ENCODE data around the gene SUCLA2. TPM values are rescaled to one million over a fixed set of nuclear protein-coding genes. Genes with fewer than 3 reads are reported as not detected.

SUCLA2 gene
- total and polyA plus RNA-seq, 5 donors from 2014 or later, result 14.0 to 25.8 (median 17.4) TPM

- Histone ChIP-seq H3K27ac (ENCODE audit: insufficient read depth, low read length, poor library complexity, severe bottlenecking) (no peak overlapping the region), H3K27me3 (ENCODE audit: control insufficient read depth, insufficient read depth, low read length) (no peaks in the 10 kb centered on the region), H3K4me3 (ENCODE audit: low read depth, low read length) (no peak overlapping the region), H3K9me3 (ENCODE audit: control insufficient read depth in 2 of 2, low read length in 2 of 2) (no peaks in the 10 kb centered on the region), H3K4me1 (ENCODE audit: control insufficient read depth, insufficient read depth, low read length, poor library complexity, severe bottlenecking) (no peaks in the 10 kb centered on the region), H3K36me3 (ENCODE audit: control insufficient read depth, insufficient read depth, low read length) (peaks cover 37% of the 10 kb centered on the region)
- Mint-ChIP-seq H3K4me3 (no peak overlapping the region), H3K27ac (no peak overlapping the region), H3K4me1 (peaks cover 17 to 31% (median 23%) of the 10 kb centered on the region in 4 donors), H3K9me3 (peaks cover 0 to 4% (median 0%) of the 10 kb centered on the region in 7 donors), H3K36me3 (peaks cover 51% of the 10 kb centered on the region), H3K27me3 (no peaks in the 10 kb centered on the region)
- ATAC-seq (ENCODE audit: low read depth in 2 of 2), result no peak
- DNase-seq, result no peak
Observed at GRCh38 chr13:47991859-47992258, 9.2 kb downstream of the SUCLA2 start.

DNA sequence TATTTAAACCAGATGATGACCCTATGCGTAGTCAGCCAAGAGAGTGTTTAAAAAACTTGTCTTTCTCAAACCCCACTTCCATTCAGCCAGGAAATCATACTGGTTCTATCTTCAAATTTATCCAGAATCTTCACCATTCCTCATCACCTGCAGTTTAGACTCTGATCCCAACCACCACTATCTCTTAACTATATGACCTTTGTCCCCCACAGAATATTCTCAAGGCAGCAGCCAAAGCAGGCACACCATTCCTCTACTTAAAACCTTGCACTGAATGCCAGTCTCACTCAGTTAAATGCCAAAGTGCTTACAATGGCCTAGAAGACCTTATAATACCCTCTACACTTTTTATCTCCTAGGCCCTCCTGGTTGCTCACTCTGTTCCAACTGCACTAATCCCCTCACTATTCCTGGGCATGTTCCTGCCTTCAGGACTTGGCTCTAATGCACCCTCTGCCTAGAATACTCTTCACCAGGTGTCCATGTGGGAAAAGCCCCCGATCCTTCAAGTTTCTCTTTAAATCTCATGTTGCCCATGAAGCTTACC is 10.1 kb downstream of the SUCLA2 start:
- ATAC-seq (ENCODE audit: low read depth in 2 of 2), result no peak
- H3K4me1 ChIP-seq (ENCODE audit: control insufficient read depth, insufficient read depth, low read length, poor library complexity, severe bottlenecking), result no peaks in the 10 kb centered on the region
- H3K27ac ChIP-seq (ENCODE audit: insufficient read depth, low read length, poor library complexity, severe bottlenecking), result no peak overlapping the region
- no peak overlapping the region for H3K4me3 Mint-ChIP-seq
- H3K36me3 ChIP-seq (ENCODE audit: control insufficient read depth, insufficient read depth, low read length), result peaks cover 35% of the 10 kb centered on the region
- no peak overlapping the region for H3K4me3 ChIP-seq (ENCODE audit: low read depth, low read length)
- H3K27me3 ChIP-seq (ENCODE audit: control insufficient read depth, insufficient read depth, low read length), result no peaks in the 10 kb centered on the region
- H3K36me3 Mint-ChIP-seq, result peaks cover 55% of the 10 kb centered on the region
- H3K27me3 Mint-ChIP-seq, result no peaks in the 10 kb centered on the region
- peaks cover 17 to 31% (median 23%) of the 10 kb centered on the region in 4 donors for H3K4me1 Mint-ChIP-seq
- no peak for DNase-seq
- peak overlapping the region in 1 of 3 donors; percentile 38 for H3K27ac Mint-ChIP-seq
- no peaks in the 10 kb centered on the region for H3K9me3 ChIP-seq (ENCODE audit: control insufficient read depth in 2 of 2, low read length in 2 of 2)
- H3K9me3 Mint-ChIP-seq, result peaks cover 0 to 4% (median 0%) of the 10 kb centered on the region in 7 donors

GRCh38 chr13:47990427-47990826 is 10.6 kb downstream of the SUCLA2 start:
- Mint-ChIP-seq H3K27me3 (no peaks in the 10 kb centered on the region), H3K9me3 (peaks cover 0 to 4% (median 0%) of the 10 kb centered on the region in 7 donors), H3K27ac (no peak overlapping the region), H3K36me3 (peaks cover 60% of the 10 kb centered on the region), H3K4me1 (peaks cover 17 to 31% (median 23%) of the 10 kb centered on the region in 4 donors), H3K4me3 (no peak overlapping the region)
- Histone ChIP-seq H3K4me3 (ENCODE audit: low read depth, low read length) (no peak overlapping the region), H3K36me3 (ENCODE audit: control insufficient read depth, insufficient read depth, low read length) (peaks cover 36% of the 10 kb centered on the region), H3K27ac (ENCODE audit: insufficient read depth, low read length, poor library complexity, severe bottlenecking) (no peak overlapping the region), H3K9me3 (ENCODE audit: control insufficient read depth in 2 of 2, low read length in 2 of 2) (no peaks in the 10 kb centered on the region), H3K27me3 (ENCODE audit: control insufficient read depth, insufficient read depth, low read length) (no peaks in the 10 kb centered on the region), H3K4me1 (ENCODE audit: control insufficient read depth, insufficient read depth, low read length, poor library complexity, severe bottlenecking) (no peaks in the 10 kb centered on the region)
- DNase-seq (no peak), ATAC-seq (ENCODE audit: low read depth in 2 of 2) (no peak)

DNA sequence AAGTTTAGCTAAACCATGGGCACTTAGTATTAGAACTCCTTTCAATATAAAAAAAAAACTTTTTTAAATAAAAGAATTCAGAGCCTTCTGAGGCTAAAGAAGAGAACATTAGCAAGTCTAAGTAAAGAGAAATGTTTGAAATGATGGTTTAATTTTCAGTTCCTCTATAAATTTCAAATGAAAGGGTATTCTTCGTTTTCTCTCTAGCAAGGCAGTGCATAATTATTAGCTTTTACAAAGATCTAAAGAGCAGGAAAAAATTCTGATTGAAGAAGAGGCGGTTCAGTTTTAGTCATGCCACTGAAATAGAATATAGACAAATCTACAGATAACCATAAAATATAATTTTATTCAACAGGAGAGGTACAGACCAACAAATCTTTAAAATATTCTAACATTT is 18.0 kb downstream of the SUCLA2 start:
- Histone ChIP-seq H3K36me3 (ENCODE audit: control insufficient read depth, insufficient read depth, low read length) (peaks cover 13% of the 10 kb centered on the region), H3K4me3 (ENCODE audit: low read depth, low read length) (no peak overlapping the region), H3K4me1 (ENCODE audit: control insufficient read depth, insufficient read depth, low read length, poor library complexity, severe bottlenecking) (no peaks in the 10 kb centered on the region), H3K9me3 (ENCODE audit: control insufficient read depth in 2 of 2, low read length in 2 of 2) (no peaks in the 10 kb centered on the region), H3K27ac (ENCODE audit: insufficient read depth, low read length, poor library complexity, severe bottlenecking) (no peak overlapping the region), H3K27me3 (ENCODE audit: control insufficient read depth, insufficient read depth, low read length) (no peaks in the 10 kb centered on the region)
- Mint-ChIP-seq H3K4me1 (peaks cover 0 to 6% (median 2%) of the 10 kb centered on the region in 4 donors), H3K9me3 (peaks cover 0 to 8% (median 2%) of the 10 kb centered on the region in 7 donors), H3K27me3 (no peaks in the 10 kb centered on the region), H3K27ac (no peak overlapping the region), H3K4me3 (no peak overlapping the region), H3K36me3 (peaks cover 52% of the 10 kb centered on the region)
- DNase-seq (no peak), ATAC-seq (ENCODE audit: low read depth in 2 of 2) (no peak)

GRCh38 chr13:47976325-47976724 is 24.7 kb downstream of the SUCLA2 start:
- Mint-ChIP-seq H3K27ac (no peak overlapping the region), H3K36me3 (peaks cover 60% of the 10 kb centered on the region), H3K4me1 (peaks cover 0 to 6% (median 6%) of the 10 kb centered on the region in 4 donors), H3K4me3 (no peak overlapping the region), H3K27me3 (no peaks in the 10 kb centered on the region), H3K9me3 (peaks cover 0 to 17% (median 5%) of the 10 kb centered on the region in 7 donors)
- Histone ChIP-seq H3K36me3 (ENCODE audit: control insufficient read depth, insufficient read depth, low read length) (peaks cover 11% of the 10 kb centered on the region), H3K9me3 (ENCODE audit: control insufficient read depth in 2 of 2, low read length in 2 of 2) (no peaks in the 10 kb centered on the region), H3K27me3 (ENCODE audit: control insufficient read depth, insufficient read depth, low read length) (no peaks in the 10 kb centered on the region), H3K4me1 (ENCODE audit: control insufficient read depth, insufficient read depth, low read length, poor library complexity, severe bottlenecking) (no peaks in the 10 kb centered on the region), H3K4me3 (ENCODE audit: low read depth, low read length) (no peak overlapping the region), H3K27ac (ENCODE audit: insufficient read depth, low read length, poor library complexity, severe bottlenecking) (no peak overlapping the region)
- DNase-seq, result no peak
- ATAC-seq (ENCODE audit: low read depth in 2 of 2), result no peak

DNA sequence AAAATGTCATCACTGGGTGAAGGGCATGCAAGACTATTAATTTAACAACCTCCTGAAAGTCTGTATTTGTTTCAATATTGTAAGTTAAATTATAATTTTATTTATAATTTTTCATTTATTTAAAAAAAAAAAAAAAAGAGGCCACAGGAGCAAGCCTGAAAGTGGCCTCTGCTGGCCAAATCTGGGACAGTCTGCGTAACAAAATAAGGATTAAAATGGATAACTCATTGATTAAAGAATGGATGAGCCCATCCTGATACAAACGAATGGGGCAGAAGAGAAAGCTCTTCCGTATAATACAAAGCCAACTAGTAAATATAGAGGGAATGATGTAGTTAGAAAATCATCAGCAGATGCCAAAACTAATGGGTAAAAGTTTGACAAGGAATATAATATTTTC is 36.2 kb downstream of the SUCLA2 start:
- Histone ChIP-seq H3K4me3 (ENCODE audit: low read depth, low read length) (no peak overlapping the region), H3K27ac (ENCODE audit: insufficient read depth, low read length, poor library complexity, severe bottlenecking) (no peak overlapping the region), H3K27me3 (ENCODE audit: control insufficient read depth, insufficient read depth, low read length) (no peaks in the 10 kb centered on the region), H3K4me1 (ENCODE audit: control insufficient read depth, insufficient read depth, low read length, poor library complexity, severe bottlenecking) (no peaks in the 10 kb centered on the region), H3K36me3 (ENCODE audit: control insufficient read depth, insufficient read depth, low read length) (peaks cover 58% of the 10 kb centered on the region), H3K9me3 (ENCODE audit: control insufficient read depth in 2 of 2, low read length in 2 of 2) (peaks cover 0 to 2% of the 10 kb centered on the region in 2 experiments)
- ATAC-seq (ENCODE audit: low read depth in 2 of 2) (no peak), DNase-seq (no peak)
- H3K27me3 Mint-ChIP-seq, result no peaks in the 10 kb centered on the region
- H3K4me3 Mint-ChIP-seq, result no peak overlapping the region
- no peak overlapping the region for H3K27ac Mint-ChIP-seq
- H3K4me1 Mint-ChIP-seq, result peaks cover 0 to 10% (median 1%) of the 10 kb centered on the region in 4 donors
- H3K36me3 Mint-ChIP-seq, result peaks cover 62% of the 10 kb centered on the region
- peaks cover 0 to 9% (median 3%) of the 10 kb centered on the region in 7 donors for H3K9me3 Mint-ChIP-seq

DNA sequence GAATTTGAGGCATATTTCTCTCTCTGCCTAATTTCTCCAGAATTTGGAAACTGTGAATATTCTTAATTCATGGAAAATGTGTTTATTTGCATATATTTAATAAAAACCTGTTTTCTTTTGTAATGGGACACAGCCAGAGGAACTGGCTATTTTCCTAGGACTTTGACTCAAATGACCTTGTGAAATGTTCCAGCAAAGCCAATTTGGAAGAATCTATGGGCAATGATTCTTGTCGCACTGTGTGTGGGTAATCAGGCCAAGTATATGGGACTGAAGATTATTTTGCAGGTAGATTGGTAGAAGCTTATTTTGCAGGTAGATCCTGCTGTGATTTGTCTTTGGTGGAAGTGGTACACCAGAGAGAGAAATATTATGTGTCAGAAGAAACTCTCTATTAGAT is 38.8 kb downstream of the SUCLA2 start:
- no peaks in the 10 kb centered on the region for H3K27me3 Mint-ChIP-seq
- peaks cover 56% of the 10 kb centered on the region for H3K36me3 ChIP-seq (ENCODE audit: control insufficient read depth, insufficient read depth, low read length)

More for the DNA sequence above, 38.8 kb downstream of the SUCLA2 start:
- Histone ChIP-seq H3K27ac (ENCODE audit: insufficient read depth, low read length, poor library complexity, severe bottlenecking) (no peak overlapping the region), H3K4me1 (ENCODE audit: control insufficient read depth, insufficient read depth, low read length, poor library complexity, severe bottlenecking) (no peaks in the 10 kb centered on the region), H3K4me3 (ENCODE audit: low read depth, low read length) (no peak overlapping the region), H3K9me3 (ENCODE audit: control insufficient read depth in 2 of 2, low read length in 2 of 2) (peaks cover 10 to 21% of the 10 kb centered on the region in 2 experiments), H3K27me3 (ENCODE audit: control insufficient read depth, insufficient read depth, low read length) (no peaks in the 10 kb centered on the region)
- Mint-ChIP-seq H3K4me1 (no peaks in the 10 kb centered on the region), H3K9me3 (peaks cover 0 to 18% (median 6%) of the 10 kb centered on the region in 7 donors), H3K36me3 (peaks cover 75% of the 10 kb centered on the region), H3K4me3 (no peak overlapping the region), H3K27ac (no peak overlapping the region)
- ATAC-seq (ENCODE audit: low read depth in 2 of 2), result no peak
- no peak for DNase-seq

Data from CD4-positive, CD25-positive, alpha-beta regulatory T cell (primary cell).